Measurements from ENCODE around the gene GRIK4. TPM values are rescaled to one million over a fixed set of nuclear protein-coding genes. Genes with fewer than 3 reads are reported as not detected.

Gene GRIK4
- polyA plus RNA-seq, 1 donor from 2014 or later: 3.4 TPM

GRCh38 chr11:120936356-120936755 lies 424.8 kb downstream of the GRIK4 start:
- no peak overlapping the region for H3K27ac ChIP-seq (ENCODE audit: low read length)
- TF ChIP-seq EZH2 (IDR thresholded peaks at IDR 0.05; ENCODE audit: borderline replicate concordance, insufficient read depth, low read length, poor library complexity, severe bottlenecking) (no peak), EP300 (conservative IDR thresholded peaks at IDR 0.05; ENCODE audit: poor library complexity, severe bottlenecking) (no peak), RAD21 (conservative IDR thresholded peaks at IDR 0.05) (no peak), SMC3 (conservative IDR thresholded peaks at IDR 0.05; ENCODE audit: poor library complexity) (no peak), POLR2AphosphoS5 (IDR thresholded peaks at IDR 0.05) (no peak), CTCF (IDR thresholded peaks at IDR 0.05; ENCODE audit: poor library complexity, severe bottlenecking) (no peak)
- no peak overlapping the region for H3K9ac ChIP-seq (ENCODE audit: low read length)
- no peak overlapping the region for H2AFZ ChIP-seq (ENCODE audit: low read depth, low read length)
- no peaks in the 10 kb centered on the region for H3K9me2 ChIP-seq (ENCODE audit: insufficient read depth, low read length)
- no peaks in the 10 kb centered on the region for H3F3A ChIP-seq (ENCODE audit: insufficient read depth, low read length, poor library complexity, severe bottlenecking)
- H3K4me2 ChIP-seq (ENCODE audit: low read length): no peak overlapping the region
- H3K9me3 ChIP-seq (ENCODE audit: low read length): no peaks in the 10 kb centered on the region
- H3K27me3 ChIP-seq (ENCODE audit: insufficient read depth, low read depth, low read length): no peaks in the 10 kb centered on the region
- H3K36me3 ChIP-seq (ENCODE audit: insufficient read depth, low read length): no peaks in the 10 kb centered on the region
- H3K79me2 ChIP-seq (replicated peaks; ENCODE audit: insufficient read depth, low read length): no peaks in the 10 kb centered on the region
- H3K4me3 ChIP-seq (ENCODE audit: low read length): no peak overlapping the region
- H4K20me1 ChIP-seq (ENCODE audit: insufficient read depth): no peaks in the 10 kb centered on the region

GRCh38 chr11:120937501-120937900 lies 426.0 kb downstream of the GRIK4 start:
- H3K4me3 ChIP-seq (ENCODE audit: low read length): no peak overlapping the region
- no peak overlapping the region for H3K4me2 ChIP-seq (ENCODE audit: low read length)
- H3K27ac ChIP-seq (ENCODE audit: low read length): no peak overlapping the region
- no peaks in the 10 kb centered on the region for H3F3A ChIP-seq (ENCODE audit: insufficient read depth, low read length, poor library complexity, severe bottlenecking)
- H4K20me1 ChIP-seq (ENCODE audit: insufficient read depth): no peaks in the 10 kb centered on the region
- H3K36me3 ChIP-seq (ENCODE audit: insufficient read depth, low read length): no peaks in the 10 kb centered on the region
- TF ChIP-seq EZH2 (IDR thresholded peaks at IDR 0.05; ENCODE audit: borderline replicate concordance, insufficient read depth, low read length, poor library complexity, severe bottlenecking): no peak
- no peak for TF ChIP-seq EP300 (conservative IDR thresholded peaks at IDR 0.05; ENCODE audit: poor library complexity, severe bottlenecking)
- TF ChIP-seq MXI1 (conservative IDR thresholded peaks at IDR 0.05; ENCODE audit: poor library complexity, severe bottlenecking): no peak
- no peak for TF ChIP-seq RAD21 (conservative IDR thresholded peaks at IDR 0.05)
- no peak for TF ChIP-seq REST (IDR thresholded peaks at IDR 0.05; ENCODE audit: borderline replicate concordance)
- no peak for TF ChIP-seq SMC3 (conservative IDR thresholded peaks at IDR 0.05; ENCODE audit: poor library complexity)
- no peak for TF ChIP-seq CTCF (IDR thresholded peaks at IDR 0.05; ENCODE audit: poor library complexity, severe bottlenecking)
- no peak overlapping the region for H2AFZ ChIP-seq (ENCODE audit: low read depth, low read length)
- H3K9me3 ChIP-seq (ENCODE audit: low read length): peaks cover under 1% of the 10 kb centered on the region
- no peak overlapping the region for H3K9ac ChIP-seq (ENCODE audit: low read length)
- no peaks in the 10 kb centered on the region for H3K79me2 ChIP-seq (replicated peaks; ENCODE audit: insufficient read depth, low read length)
- H3K9me2 ChIP-seq (ENCODE audit: insufficient read depth, low read length): no peaks in the 10 kb centered on the region
- no peaks in the 10 kb centered on the region for H3K27me3 ChIP-seq (ENCODE audit: insufficient read depth, low read depth, low read length)

All from neural cell (in vitro differentiated cells).